Neural crest cell (in vitro differentiated cells): Measurements from ENCODE around the gene NKX3-2. TPM values are rescaled to one million over a fixed set of nuclear protein-coding genes. Genes with fewer than 3 reads are reported as not detected.
A peak's percentile ranks its signal among the peaks of the same experiment; 100 is the strongest.

Source experiments
- DNase-seq: peaks from one replicate; pipeline ENCODE4 v3.0.0; 2021; ENCODE audit warnings: low read depth, mixed read lengths, low spot score
- H3K27ac Mint-ChIP-seq: one replicate; pipeline ENCODE4 v1.8.0; 2021; ENCODE audit warnings: mild to moderate bottlenecking, mixed read lengths; ENCODE audit not compliant: unreplicated experiment
- H3K27me3 Mint-ChIP-seq: 2 replicates; pipeline ENCODE4 v1.8.0; 2021; ENCODE audit warnings: low read depth, mild to moderate bottlenecking, mixed read lengths
- H3K36me3 Mint-ChIP-seq: 2 replicates; pipeline ENCODE4 v1.8.0; 2021; ENCODE audit warnings: low read depth, mild to moderate bottlenecking, mixed read lengths
- H3K4me1 Mint-ChIP-seq: 2 replicates; pipeline ENCODE4 v1.8.0; 2021; ENCODE audit warnings: mixed read lengths
- H3K4me3 Mint-ChIP-seq: one replicate; pipeline ENCODE4 v1.8.0; 2021; ENCODE audit warnings: mild to moderate bottlenecking, mixed read lengths
- H3K9me3 Mint-ChIP-seq: 2 replicates; pipeline ENCODE4 v1.8.0; 2021; ENCODE audit warnings: mixed read lengths
- CTCF ChIP-seq: fragments of 200-600 bp; sonication (generic); conservative IDR thresholded peaks from 2 replicates; pipeline ENCODE4 v1.5.0; 2021; ENCODE audit warnings: antibody characterized with exemption, mild to moderate bottlenecking
- total RNA-seq: library from RNA; stranded (reverse); gene quantifications from 2 replicates; pipeline ENCODE4 v1.2.1, GENCODE V29; 2021

The NKX3-2 gene
- total RNA-seq, 1 donor from 2014 or later = 4.0 TPM

GRCh38 chr4:13540446-13541175, 3.7 kb downstream of the NKX3-2 start:
- H3K4me3 Mint-ChIP-seq = peak overlapping the region; percentile 81
- H3K36me3 Mint-ChIP-seq = peaks cover 2% of the 10 kb centered on the region
- H3K9me3 Mint-ChIP-seq = no peaks in the 10 kb centered on the region
- H3K27me3 Mint-ChIP-seq = peaks cover 91% of the 10 kb centered on the region
- peaks cover 12% of the 10 kb centered on the region for H3K4me1 Mint-ChIP-seq
- no peak for TF ChIP-seq CTCF
- no peak for DNase-seq
- no peak overlapping the region for H3K27ac Mint-ChIP-seq

- DNase-seq = no peak
- peaks cover 91% of the 10 kb centered on the region for H3K27me3 Mint-ChIP-seq
- peak overlapping the region; percentile 56 for H3K4me3 Mint-ChIP-seq
- peaks cover 2% of the 10 kb centered on the region for H3K36me3 Mint-ChIP-seq
- peaks cover 5% of the 10 kb centered on the region for H3K4me1 Mint-ChIP-seq
- no peaks in the 10 kb centered on the region for H3K9me3 Mint-ChIP-seq
- no peak overlapping the region for H3K27ac Mint-ChIP-seq
- no peak for TF ChIP-seq CTCF
Observed at GRCh38 chr4:13539619-13540445, 4.5 kb downstream of the NKX3-2 start.

- peaks cover 8% of the 10 kb centered on the region for H3K4me1 Mint-ChIP-seq
- no peaks in the 10 kb centered on the region for H3K9me3 Mint-ChIP-seq
- H3K36me3 Mint-ChIP-seq = peaks cover 2% of the 10 kb centered on the region
- H3K27me3 Mint-ChIP-seq = peaks cover 97% of the 10 kb centered on the region
- TF ChIP-seq CTCF = no peak
- no peak overlapping the region for H3K27ac Mint-ChIP-seq
- DNase-seq = no peak
- H3K4me3 Mint-ChIP-seq = peak overlapping the region; percentile 56
Observed at GRCh38 chr4:13539047-13539618, 5.2 kb downstream of the NKX3-2 start.

- peaks cover 2% of the 10 kb centered on the region for H3K36me3 Mint-ChIP-seq
- peaks cover 10% of the 10 kb centered on the region for H3K4me1 Mint-ChIP-seq
- no peak overlapping the region for H3K27ac Mint-ChIP-seq
- no peaks in the 10 kb centered on the region for H3K9me3 Mint-ChIP-seq
- H3K27me3 Mint-ChIP-seq = peaks cover 98% of the 10 kb centered on the region
- TF ChIP-seq CTCF = no peak
- H3K4me3 Mint-ChIP-seq = peak overlapping the region; percentile 25
- no peak for DNase-seq
Observed at GRCh38 chr4:13538427-13538973, 5.8 kb downstream of the NKX3-2 start.

GRCh38 chr4:13537832-13538177, 6.5 kb downstream of the NKX3-2 start:
- Mint-ChIP-seq H3K4me1 (peaks cover 7% of the 10 kb centered on the region), H3K27ac (no peak overlapping the region), H3K27me3 (peaks cover 98% of the 10 kb centered on the region), H3K9me3 (no peaks in the 10 kb centered on the region), H3K4me3 (no peak overlapping the region), H3K36me3 (peaks cover 2% of the 10 kb centered on the region)
- no peak for TF ChIP-seq CTCF
- no peak for DNase-seq
